CD8-positive, alpha-beta memory T cell (primary cell): ENCODE results near the gene PPIL6. TPM values are rescaled to one million over a fixed set of nuclear protein-coding genes. Genes with fewer than 3 reads are reported as not detected.

Experiments used
- CTCF ChIA-PET: fragments of 350-600 bp; sonication (Branson Sonifier 250); formaldehyde crosslinking; loops from one replicate; lab custom pipeline; 2021; ENCODE audit warnings: antibody characterized with exemption; lab: Charles Lee
- POLR2A ChIA-PET: fragments of 350-600 bp; sonication (Branson Sonifier 250); formaldehyde crosslinking; loops from one replicate; lab custom pipeline; 2021; ENCODE audit warnings: antibody characterized with exemption; lab: Charles Lee
- DNase-seq, 5 donors: peaks; one replicate each; pipeline versions ENCODE4 v3.0.0 to v3.0.0-alpha.2; 2020 to 2022; ENCODE audit warnings: mixed read lengths in 1 of 5
- H3K27ac ChIP-seq: one replicate; pipeline ENCODE4 v1.7.0; 2013; ENCODE audit warnings: low read depth, mild to moderate bottlenecking, low read length, moderate library complexity
- H3K27me3 ChIP-seq: 2 replicates; pipeline ENCODE4 v1.7.0; 2013; ENCODE audit warnings: low read length, mild to moderate bottlenecking; ENCODE audit not compliant: insufficient read depth, poor library complexity, severe bottlenecking
- H3K36me3 ChIP-seq: 2 replicates; pipeline ENCODE4 v1.7.0; 2013; ENCODE audit warnings: mild to moderate bottlenecking, low read length, moderate library complexity; ENCODE audit not compliant: insufficient read depth
- H3K4me1 ChIP-seq: 2 replicates; pipeline ENCODE4 v1.7.0; 2013; ENCODE audit warnings: mild to moderate bottlenecking, low read length, moderate library complexity; ENCODE audit not compliant: insufficient read depth
- H3K4me3 ChIP-seq: 2 replicates; pipeline ENCODE4 v1.7.0; 2013; ENCODE audit warnings: mild to moderate bottlenecking, low read length
- H3K9me3 ChIP-seq: 2 replicates; pipeline ENCODE4 v1.7.0; 2013; ENCODE audit warnings: mild to moderate bottlenecking, low read length
- H3K27ac Mint-ChIP-seq, 8 donors: one replicate each; pipeline ENCODE4 v1.8.0; 2020 to 2021; ENCODE audit warnings: mixed read lengths in 8 of 8, mild to moderate bottlenecking in 6 of 8, inconsistent platforms in 3 of 8, moderate library complexity in 3 of 8
- H3K27me3 Mint-ChIP-seq, 2 donors: one replicate each; pipeline ENCODE4 v1.8.0; 2020 to 2021; ENCODE audit warnings: mixed read lengths in 2 of 2, mild to moderate bottlenecking in 1 of 2, moderate library complexity in 1 of 2
- H3K36me3 Mint-ChIP-seq, 3 donors: one replicate each; pipeline ENCODE4 v1.8.0; 2020 to 2021; ENCODE audit warnings: mixed read lengths in 3 of 3, inconsistent platforms in 1 of 3, mild to moderate bottlenecking in 1 of 3
- H3K4me1 Mint-ChIP-seq, 3 donors: one replicate each; pipeline ENCODE4 v1.8.0; 2020 to 2021; ENCODE audit warnings: mixed read lengths in 3 of 3, inconsistent platforms in 1 of 3, mild to moderate bottlenecking in 1 of 3
- H3K4me3 Mint-ChIP-seq, 7 donors: one replicate each; pipeline ENCODE4 v1.8.0; 2020 to 2021; ENCODE audit warnings: mixed read lengths in 7 of 7, mild to moderate bottlenecking in 6 of 7, moderate library complexity in 4 of 7, inconsistent platforms in 2 of 7
- H3K9me3 Mint-ChIP-seq, 5 donors: one replicate each; pipeline ENCODE4 v1.8.0; 2020 to 2022; ENCODE audit warnings: mixed read lengths in 5 of 5, mild to moderate bottlenecking in 3 of 5, moderate library complexity in 2 of 5, inconsistent platforms in 1 of 5
- polyA plus RNA-seq: library from polyadenylated mRNA; unstranded; fragments of 300-500 nt; fragmentation: Illumina TruSeq; gene quantifications from one replicate; pipeline ENCODE4 v1.2.3, GENCODE V29; 2021
- total RNA-seq, 2 experiments: library from RNA; stranded (reverse); gene quantifications; one replicate each; pipeline ENCODE4 v1.2.3, GENCODE V29; 2021

The PPIL6 gene
- total and polyA plus RNA-seq, 3 experiments from 2014 or later = 0.13 to 0.46 TPM; not detected in 1

DNA sequence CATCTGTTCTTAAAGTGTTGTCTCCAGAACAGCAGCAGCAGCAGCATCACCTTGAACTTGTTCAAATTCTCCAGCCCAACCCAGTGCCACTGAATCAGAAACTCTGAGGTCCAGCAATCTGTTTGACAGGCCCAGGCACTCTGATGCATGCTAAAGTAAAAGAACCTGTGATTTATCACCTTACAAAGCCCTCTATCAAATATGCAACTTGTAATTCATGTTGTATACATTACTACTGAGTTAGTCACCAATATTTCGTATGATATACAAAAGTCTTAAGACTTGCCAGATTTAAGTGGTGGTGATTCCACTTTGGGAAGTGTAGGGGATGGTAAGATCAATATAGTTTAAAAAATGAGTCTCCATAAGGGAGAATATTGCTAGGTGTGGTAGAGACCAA is 52.2 kb downstream of the PPIL6 start:
- Mint-ChIP-seq H3K27ac (peak overlapping the region in 1 of 8 donors; percentile 15), H3K4me1 (peaks cover 4 to 6% (median 6%) of the 10 kb centered on the region in 3 donors), H3K4me3 (no peak overlapping the region), H3K36me3 (no peaks in the 10 kb centered on the region), H3K9me3 (no peaks in the 10 kb centered on the region), H3K27me3 (peaks cover 0 to 3% of the 10 kb centered on the region in 2 donors)
- no peak for DNase-seq
- Histone ChIP-seq H3K9me3 (no peaks in the 10 kb centered on the region), H3K27ac (no peak overlapping the region), H3K4me1 (peaks cover 5% of the 10 kb centered on the region), H3K36me3 (no peaks in the 10 kb centered on the region), H3K4me3 (no peak overlapping the region), H3K27me3 (no peaks in the 10 kb centered on the region)
- ChIA-PET CTCF (no interaction called here), POLR2A (no interaction called here)

GRCh38 chr6:109383438-109383940 is 56.9 kb downstream of the PPIL6 start:
- Mint-ChIP-seq H3K27me3 (peaks cover 2 to 3% of the 10 kb centered on the region in 2 donors), H3K9me3 (no peaks in the 10 kb centered on the region), H3K36me3 (peaks cover 0 to 28% (median 4%) of the 10 kb centered on the region in 3 donors), H3K4me3 (peak overlapping the region; percentile 92 to 99 (median 97)), H3K4me1 (peaks cover 27 to 36% (median 32%) of the 10 kb centered on the region in 3 donors), H3K27ac (peak overlapping the region; percentile 98 to 99 (median 99))
- ChIA-PET POLR2A (interaction anchor here (0.8 to 2.9 kb wide), 16 partner anchors 10 to 1006 kb away, joined by 3 to 34 read pairs (median 8); partner anchors contain the start of genes AK9, CEP57L1, FIG4 and MICAL1), CTCF (interaction anchor here (0.7 to 4.9 kb wide), 29 partner anchors 9 to 842 kb away, joined by 3 to 73 read pairs (median 5); partner anchors contain the start of genes AK9, CEP57L1, FIG4 and MICAL1)
- no peak for DNase-seq
- Histone ChIP-seq H3K4me3 (peak overlapping the region; percentile 88), H3K27me3 (no peaks in the 10 kb centered on the region), H3K27ac (peak overlapping the region; percentile 97), H3K4me1 (peaks cover 25% of the 10 kb centered on the region), H3K9me3 (no peaks in the 10 kb centered on the region), H3K36me3 (no peaks in the 10 kb centered on the region)

DNA sequence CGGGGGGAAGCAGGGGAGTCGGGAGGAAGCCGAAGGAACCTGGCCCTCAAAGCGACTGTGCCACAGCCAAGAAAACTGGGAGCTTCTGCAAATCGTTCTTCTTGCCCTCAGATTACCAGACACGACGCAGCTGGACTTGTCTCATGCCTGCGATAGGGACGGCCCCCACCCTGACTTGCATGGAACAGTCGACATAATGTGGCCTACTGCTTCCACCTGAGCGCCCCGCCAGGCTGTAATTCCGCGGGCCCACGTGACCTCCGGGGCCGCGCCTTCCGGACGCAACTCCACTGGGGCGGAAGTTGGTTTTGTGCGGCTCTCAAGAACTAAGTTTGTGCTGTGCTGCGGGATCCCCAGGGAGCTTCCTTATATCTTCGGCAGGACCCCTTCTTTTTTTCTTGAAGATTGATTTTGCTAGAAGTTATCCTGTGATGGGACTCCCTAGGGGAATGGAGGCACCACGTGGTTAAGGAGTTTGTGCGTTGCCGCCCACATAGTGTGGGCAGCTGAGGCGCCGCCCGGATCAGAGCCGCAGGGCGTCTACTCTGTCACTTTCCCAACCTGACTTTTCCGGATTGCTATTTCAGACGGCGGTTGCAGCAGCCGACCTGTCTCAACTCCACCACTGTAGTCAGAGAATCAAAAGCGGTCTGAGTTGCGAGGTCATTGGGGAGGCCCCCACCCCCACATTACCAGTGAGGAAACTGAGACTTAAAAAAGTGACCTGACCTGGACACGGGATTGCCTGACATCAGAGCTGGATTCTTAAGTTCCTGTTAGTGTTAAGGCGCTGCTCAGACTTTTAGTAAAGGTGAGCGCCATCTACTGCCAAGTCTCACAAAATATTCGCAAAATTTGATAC is 57.6 kb downstream of the PPIL6 start:
- Histone ChIP-seq H3K4me1 (peaks cover 31% of the 10 kb centered on the region), H3K27ac (peak overlapping the region; percentile 97), H3K27me3 (no peaks in the 10 kb centered on the region), H3K9me3 (no peaks in the 10 kb centered on the region), H3K4me3 (peak overlapping the region; percentile 88), H3K36me3 (peaks cover 1% of the 10 kb centered on the region)
- Mint-ChIP-seq H3K9me3 (no peaks in the 10 kb centered on the region), H3K36me3 (peaks cover 0 to 35% (median 8%) of the 10 kb centered on the region in 3 donors), H3K27ac (peak overlapping the region; percentile 98 to 99 (median 99)), H3K4me1 (peaks cover 34 to 43% (median 39%) of the 10 kb centered on the region in 3 donors), H3K27me3 (peaks cover 2 to 3% of the 10 kb centered on the region in 2 donors), H3K4me3 (peak overlapping the region; percentile 92 to 99 (median 97))
- ChIA-PET POLR2A (interaction anchor here (0.8 to 2.9 kb wide), 21 partner anchors 9 to 1433 kb away, joined by 3 to 34 read pairs (median 6); partner anchors contain the start of genes AK9, CDK19, CEP57L1 and FIG4), CTCF (interaction anchor here (0.8 to 4.9 kb wide), 33 partner anchors 9 to 841 kb away, joined by 3 to 73 read pairs (median 4); partner anchors contain the start of genes AK9, CEP57L1, FIG4 and MICAL1)
- DNase-seq = peak; percentile 86 to 96 (median 95)

DNA sequence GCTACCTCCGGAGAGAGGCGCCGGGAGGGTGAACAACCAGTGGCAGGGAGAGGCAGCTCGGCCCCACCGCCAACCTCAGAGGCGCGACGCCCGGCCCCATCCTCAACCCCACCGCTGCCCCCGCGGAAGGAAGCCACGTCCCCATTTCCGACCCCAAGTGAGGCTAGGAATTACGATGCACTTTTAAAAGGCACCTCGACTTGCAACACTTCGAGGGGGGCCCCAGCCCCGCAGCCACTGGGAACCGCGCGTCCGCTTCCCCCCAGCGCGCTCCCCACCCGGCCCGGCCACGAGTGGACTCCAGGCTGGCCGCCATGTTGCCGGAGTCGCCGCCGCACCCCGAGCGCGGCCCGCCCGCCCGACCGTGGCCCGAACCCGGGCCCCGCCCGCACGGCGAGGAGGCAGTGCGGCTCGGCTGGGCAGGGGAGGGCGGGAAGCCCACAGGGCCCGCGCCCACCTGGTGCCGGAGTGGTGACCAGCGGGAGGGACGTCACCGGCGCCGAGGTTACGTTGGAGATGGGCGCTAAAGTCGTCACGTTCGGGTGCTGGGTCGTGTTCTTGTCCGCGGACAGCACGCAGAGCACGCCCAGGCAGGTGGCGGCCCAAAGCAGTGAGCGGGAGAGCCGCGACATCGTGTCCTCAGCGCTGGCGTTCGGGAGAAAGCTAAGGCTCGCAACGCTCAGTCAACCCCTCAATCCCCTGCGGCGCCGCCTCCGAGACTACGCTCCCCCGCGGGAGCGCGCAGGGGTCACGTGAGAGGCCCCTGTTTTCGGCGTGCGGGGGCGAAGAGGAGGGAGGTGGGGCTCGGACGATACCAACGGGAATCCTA is 58.5 kb downstream of the PPIL6 start, which contains the start of gene CD164:
Gene CD164 (minus strand): TSS at position 721 of the 829 bp plus-strand sequence. CDS start 89 bp downstream, at position 632.
- Mint-ChIP-seq H3K4me3 (peak within 1 kb of the TSS; percentile 92 to 99 (median 97)), H3K36me3 (peaks cover 0 to 43% (median 10%) of the 10 kb centered on the region in 3 donors), H3K27me3 (peaks cover 0 to 2% of the 10 kb centered on the region in 2 donors), H3K27ac (peak within 1 kb of the TSS; percentile 98 to 99 (median 99)), H3K4me1 (peaks cover 43 to 51% (median 43%) of the 10 kb centered on the region in 3 donors), H3K9me3 (no peaks in the 10 kb centered on the region)
- Histone ChIP-seq H3K27me3 (no peaks in the 10 kb centered on the region), H3K27ac (peak within 1 kb of the TSS; percentile 97), H3K36me3 (peaks cover 10% of the 10 kb centered on the region), H3K4me3 (peak within 1 kb of the TSS; percentile 88), H3K4me1 (peaks cover 39% of the 10 kb centered on the region), H3K9me3 (no peaks in the 10 kb centered on the region)
- CTCF ChIA-PET = interaction anchor here (0.8 to 4.9 kb wide), 21 partner anchors 8 to 840 kb away, joined by 3 to 73 read pairs (median 6); partner anchors contain the start of genes AK9, CEP57L1, FIG4 and MICAL1
- POLR2A ChIA-PET = interaction anchor here (0.5 to 2.9 kb wide), 18 partner anchors 9 to 1121 kb away, joined by 3 to 34 read pairs (median 7); partner anchors contain the start of genes AK9, CEP57L1, FIG4 and MICAL1
- peak; percentile 91 to 97 (median 95) for DNase-seq

GRCh38 chr6:109381061-109381746 is 59.2 kb downstream of the PPIL6 start:
- no peaks in the 10 kb centered on the region for H3K9me3 ChIP-seq
- H3K27me3 ChIP-seq = no peaks in the 10 kb centered on the region
- peak overlapping the region; percentile 88 for H3K4me3 ChIP-seq
- peaks cover 18% of the 10 kb centered on the region for H3K36me3 ChIP-seq
- peaks cover 41% of the 10 kb centered on the region for H3K4me1 ChIP-seq
- H3K27ac ChIP-seq = peak overlapping the region; percentile 97
- Mint-ChIP-seq H3K4me1 (peaks cover 49 to 56% (median 50%) of the 10 kb centered on the region in 3 donors), H3K9me3 (no peaks in the 10 kb centered on the region), H3K27me3 (peaks cover 0 to 2% of the 10 kb centered on the region in 2 donors), H3K4me3 (peak overlapping the region; percentile 91 to 99 (median 95)), H3K36me3 (peaks cover 2 to 51% (median 15%) of the 10 kb centered on the region in 3 donors), H3K27ac (peak overlapping the region; percentile 94 to 99 (median 98))
- ChIA-PET CTCF (interaction anchor here (1.0 to 4.7 kb wide), 2 partner anchors 60 to 68 kb away, joined by 3 to 49 read pairs; partner anchors contain the start of genes PPIL6 and SMPD2), POLR2A (interaction anchor here (0.5 to 2.9 kb wide), 8 partner anchors 8 to 823 kb away, joined by 3 to 34 read pairs (median 14); partner anchors contain the start of genes AK9, FIG4, MICAL1 and PPIL6)
- no peak for DNase-seq

- Mint-ChIP-seq H3K36me3 (peaks cover 5 to 64% (median 18%) of the 10 kb centered on the region in 3 donors), H3K4me3 (peak overlapping the region; percentile 91 to 99 (median 95)), H3K9me3 (no peaks in the 10 kb centered on the region), H3K4me1 (peaks cover 57 to 69% (median 58%) of the 10 kb centered on the region in 3 donors), H3K27ac (peak overlapping the region; percentile 60 to 98 (median 93)), H3K27me3 (peaks cover 0 to 2% of the 10 kb centered on the region in 2 donors)
- CTCF ChIA-PET = interaction anchor here (1.1 kb wide), 1 partner anchor 660 kb away, joined by 3 read pairs; no protein-coding TSS in a partner anchor
- POLR2A ChIA-PET = interaction anchor here (0.9 kb wide), 1 partner anchor 10 kb away, joined by 3 read pairs; no protein-coding TSS in a partner anchor
- Histone ChIP-seq H3K36me3 (peaks cover 32% of the 10 kb centered on the region), H3K9me3 (no peaks in the 10 kb centered on the region), H3K27ac (no peak overlapping the region), H3K4me3 (peak overlapping the region; percentile 57), H3K4me1 (peaks cover 47% of the 10 kb centered on the region), H3K27me3 (no peaks in the 10 kb centered on the region)
- DNase-seq = no peak
Observed at GRCh38 chr6:109379711-109380110, 60.7 kb downstream of the PPIL6 start.
